NB4 (cell line): ENCODE measurements around the gene IQCN.

ENCODE experiments used
- DNase-seq: peaks from one replicate; pipeline ENCODE4 v3.0.0; 2010; ENCODE audit warnings: low read depth
- H3K4me3 ChIP-seq: one replicate; pipeline ENCODE4 v1.5.1; 2011; ENCODE audit warnings: mild to moderate bottlenecking, low read depth, low read length, moderate library complexity
- MAX ChIP-seq: IDR thresholded peaks from 2 replicates; pipeline ENCODE4 v1.6.1; 2011; ENCODE audit warnings: low read depth, low read length
- MYC ChIP-seq: IDR thresholded peaks from 2 replicates; pipeline ENCODE4 v1.6.1; 2011; ENCODE audit warnings: low read depth, low read length
- POLR2A ChIP-seq: IDR thresholded peaks from 2 replicates; pipeline ENCODE4 v1.6.1; 2011; ENCODE audit warnings: mild to moderate bottlenecking; ENCODE audit not compliant: insufficient read length; ENCODE audit errors: extremely low read depth
- TF ChIP-seq, protein P1 (sequence below): IDR thresholded peaks from one replicate; pipeline ENCODE4 v1.5.1; 2012; ENCODE audit warnings: low read depth, low read length

Gene IQCN

GRCh38 chr19:18274781-18275356 lies 617 bp upstream of the IQCN start:
- TF ChIP-seq, protein P1, sequence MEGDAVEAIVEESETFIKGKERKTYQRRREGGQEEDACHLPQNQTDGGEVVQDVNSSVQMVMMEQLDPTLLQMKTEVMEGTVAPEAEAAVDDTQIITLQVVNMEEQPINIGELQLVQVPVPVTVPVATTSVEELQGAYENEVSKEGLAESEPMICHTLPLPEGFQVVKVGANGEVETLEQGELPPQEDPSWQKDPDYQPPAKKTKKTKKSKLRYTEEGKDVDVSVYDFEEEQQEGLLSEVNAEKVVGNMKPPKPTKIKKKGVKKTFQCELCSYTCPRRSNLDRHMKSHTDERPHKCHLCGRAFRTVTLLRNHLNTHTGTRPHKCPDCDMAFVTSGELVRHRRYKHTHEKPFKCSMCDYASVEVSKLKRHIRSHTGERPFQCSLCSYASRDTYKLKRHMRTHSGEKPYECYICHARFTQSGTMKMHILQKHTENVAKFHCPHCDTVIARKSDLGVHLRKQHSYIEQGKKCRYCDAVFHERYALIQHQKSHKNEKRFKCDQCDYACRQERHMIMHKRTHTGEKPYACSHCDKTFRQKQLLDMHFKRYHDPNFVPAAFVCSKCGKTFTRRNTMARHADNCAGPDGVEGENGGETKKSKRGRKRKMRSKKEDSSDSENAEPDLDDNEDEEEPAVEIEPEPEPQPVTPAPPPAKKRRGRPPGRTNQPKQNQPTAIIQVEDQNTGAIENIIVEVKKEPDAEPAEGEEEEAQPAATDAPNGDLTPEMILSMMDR = no peak
- peak; percentile 76 for TF ChIP-seq MYC
- peak; percentile 71 for TF ChIP-seq MAX
- TF ChIP-seq POLR2A = no peak
- DNase-seq = peak; percentile 92
- H3K4me3 ChIP-seq = no peak overlapping the region

DNA sequence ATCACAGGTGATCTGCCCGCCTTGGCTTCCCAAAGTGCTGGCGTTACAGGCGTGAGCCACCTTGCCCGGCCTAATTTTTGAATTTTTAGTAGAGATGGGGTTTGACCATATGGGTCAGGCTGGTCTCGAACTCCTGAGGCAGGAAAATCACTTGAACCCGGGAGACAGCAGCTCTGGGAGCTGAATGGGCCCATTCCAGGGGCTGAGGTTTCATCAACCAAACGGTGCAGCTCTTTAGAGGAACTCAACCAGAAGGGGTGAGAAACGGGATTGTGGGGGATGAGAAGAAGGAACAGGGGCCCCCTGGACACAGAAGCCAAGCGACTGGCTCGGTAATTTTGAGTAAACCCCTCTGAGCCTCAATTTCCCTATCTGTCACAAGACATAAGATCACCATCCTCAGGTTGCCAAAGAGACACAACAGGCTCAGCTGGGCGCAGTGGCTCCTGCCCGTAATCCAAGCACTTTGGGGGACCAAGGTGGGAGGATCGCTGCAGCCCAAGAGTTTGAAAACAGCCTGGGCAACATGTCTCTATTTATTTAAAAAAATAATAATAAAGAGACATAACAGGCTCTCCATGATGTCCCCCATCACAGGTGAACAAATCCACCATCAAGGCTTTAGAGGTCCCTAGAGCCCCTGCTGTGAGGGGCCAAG lies 562 bp downstream of the IQCN start:
- no peak overlapping the region for H3K4me3 ChIP-seq
- TF ChIP-seq MAX = no peak
- no peak for TF ChIP-seq MYC
- TF ChIP-seq, protein P1 = no peak
- no peak for TF ChIP-seq POLR2A
- no peak for DNase-seq

GRCh38 chr19:18271433-18271841 lies 2.8 kb downstream of the IQCN start:
- H3K4me3 ChIP-seq = no peak overlapping the region
- DNase-seq = no peak
- TF ChIP-seq MYC (no peak), POLR2A (no peak), MAX (no peak)
- TF ChIP-seq, protein P1 = no peak

- DNase-seq = no peak
- no peak overlapping the region for H3K4me3 ChIP-seq
- TF ChIP-seq MYC = no peak
- TF ChIP-seq, protein P1 = no peak
- no peak for TF ChIP-seq POLR2A
- no peak for TF ChIP-seq MAX
Observed at GRCh38 chr19:18270326-18270725, 3.9 kb downstream of the IQCN start.

- no peak overlapping the region for H3K4me3 ChIP-seq
- TF ChIP-seq MYC (no peak), MAX (no peak), POLR2A (no peak)
- DNase-seq = no peak
Observed at GRCh38 chr19:18269070-18269723, 5.1 kb downstream of the IQCN start.
